ENCODE data around the gene TUBGCP6.

GRCh38 chr22:50262460-50262911, 17.7 kb upstream of the TUBGCP6 start:
- TF ChIP-seq CTCF (IDR thresholded peaks at IDR 0.05 in 2 of 3, conservative IDR thresholded peaks at IDR 0.05 in 1 of 3; ENCODE audit: borderline replicate concordance in 1 of 3, insufficient read depth in 1 of 3, low read depth in 2 of 3, low read length in 2 of 3) (no peak), ZNF274 (IDR thresholded peaks at IDR 0.05; ENCODE audit: low read depth, low read length) (no peak), EZH2 (IDR thresholded peaks at IDR 0.05) (no peak), POLR2A (IDR thresholded peaks at IDR 0.05; ENCODE audit: borderline replicate concordance, extremely low read depth, insufficient read depth, insufficient read length) (no peak), MAX (IDR thresholded peaks at IDR 0.05) (no peak), RAD21 (IDR thresholded peaks at IDR 0.05; ENCODE audit: low read depth) (no peak), TCF7L2 (IDR thresholded peaks at IDR 0.05; ENCODE audit: borderline replicate concordance, extremely low read depth, insufficient read depth, insufficient read length) (no peak)

Measured in HCT116 (cell line).